ENCODE data around the gene SLC34A3. TPM values are rescaled to one million over a fixed set of nuclear protein-coding genes. Genes with fewer than 3 reads are reported as not detected.

SLC34A3 gene
- total and polyA plus RNA-seq, 2 donors (not counting 3 experiments of a cell fraction or from before 2014, with no cell fraction given), result not detected

DNA sequence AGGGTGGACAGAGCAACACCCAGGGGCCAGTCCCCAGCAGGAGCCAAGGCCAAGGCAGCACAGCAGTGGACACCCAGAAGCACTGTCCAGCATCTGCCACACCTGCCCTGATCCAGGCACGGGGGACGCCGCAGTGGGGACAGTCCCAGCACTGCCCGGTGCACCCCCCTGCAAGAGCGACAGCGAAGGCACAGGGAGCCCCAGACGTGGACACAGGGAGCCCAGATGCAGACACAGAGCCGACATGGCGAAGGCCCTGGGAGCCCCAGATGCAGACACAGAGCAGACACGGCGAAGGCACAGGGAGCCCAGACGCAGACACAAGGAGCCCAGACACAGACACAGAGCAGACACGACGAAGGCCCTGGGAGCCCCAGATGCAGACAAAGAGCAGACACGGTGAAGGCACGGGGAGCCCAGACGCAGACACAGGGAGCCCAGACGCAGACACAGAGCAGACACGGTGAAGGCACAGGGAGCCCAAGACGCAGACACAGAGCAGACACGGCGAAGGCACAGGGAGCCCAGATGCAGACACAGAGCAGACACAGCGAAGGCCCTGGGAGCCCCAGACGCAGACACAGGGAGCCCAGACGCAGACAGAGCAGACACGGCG lies 46.6 kb upstream of the SLC34A3 start:
- Histone ChIP-seq H3K4me2 (ENCODE audit: insufficient read depth, low read length) (no peak overlapping the region), H3K4me1 (ENCODE audit: control insufficient read depth, extremely low read depth, insufficient read depth, low read length) (peaks cover 9% of the 10 kb centered on the region), H3K36me3 (ENCODE audit: control insufficient read depth in 2 of 2, extremely low read depth in 1 of 2, insufficient read depth in 2 of 2, low read length in 2 of 2) (peaks cover 0 to 53% of the 10 kb centered on the region in 2 experiments), H3K9me3 (replicated peaks; ENCODE audit: control insufficient read depth, insufficient read depth, low read length) (no peaks in the 10 kb centered on the region), H3K4me3 (replicated peaks in 1 of 3; ENCODE audit: insufficient read depth in 1 of 3, low read depth in 1 of 3, low read length in 3 of 3) (no peak overlapping the region), H3K79me2 (ENCODE audit: control insufficient read depth, insufficient read depth, low read length) (peaks cover 21% of the 10 kb centered on the region), H3K27ac (ENCODE audit: insufficient read depth, low read depth, low read length) (no peak overlapping the region), H3K9ac (replicated peaks; ENCODE audit: extremely low read depth, insufficient read depth, low read length) (no peak overlapping the region), H4K20me1 (replicated peaks; ENCODE audit: control insufficient read depth, extremely low read depth, insufficient read depth, low read length) (no peaks in the 10 kb centered on the region), H3K27me3 (ENCODE audit: control insufficient read depth in 2 of 2, insufficient read depth in 2 of 2, low read length in 2 of 2) (no peaks in the 10 kb centered on the region), H3K9me1 (replicated peaks; ENCODE audit: control insufficient read depth, extremely low read depth, insufficient read depth, low read length) (no peaks in the 10 kb centered on the region), H2AFZ (ENCODE audit: low read depth, low read length) (no peak overlapping the region)
- ChIA-PET POLR2A (interaction anchor here (0.6 kb wide), 1 partner anchor 61 kb away, joined by 6 read pairs; no protein-coding TSS in a partner anchor), CTCF (no interaction called here)
- intact Hi-C loops (cut with micrococcal nuclease) (no loop called here), dilution Hi-C loops (cut with MboI; ENCODE audit: extremely low pct_ligation_motif_present, low sequenced_read_pairs) (no loop called here)
- no TSS peak for BruUV-seq (replicated peaks)
- no peak for DNase-seq (ENCODE audit: low read depth, low spot score)
- no peak for FAIRE-seq
- TF ChIP-seq, protein P1, sequence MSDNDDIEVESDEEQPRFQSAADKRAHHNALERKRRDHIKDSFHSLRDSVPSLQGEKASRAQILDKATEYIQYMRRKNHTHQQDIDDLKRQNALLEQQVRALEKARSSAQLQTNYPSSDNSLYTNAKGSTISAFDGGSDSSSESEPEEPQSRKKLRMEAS (IDR thresholded peaks at IDR 0.05; ENCODE audit: insufficient read depth, insufficient read length), result no peak
- no peak for TF ChIP-seq POLR2AphosphoS5 (IDR thresholded peaks at IDR 0.05; ENCODE audit: insufficient read depth, low read depth, low read length)
- no peak for TF ChIP-seq MYC (IDR thresholded peaks at IDR 0.05; ENCODE audit: low read depth, low read length)
- TF ChIP-seq, protein P2, sequence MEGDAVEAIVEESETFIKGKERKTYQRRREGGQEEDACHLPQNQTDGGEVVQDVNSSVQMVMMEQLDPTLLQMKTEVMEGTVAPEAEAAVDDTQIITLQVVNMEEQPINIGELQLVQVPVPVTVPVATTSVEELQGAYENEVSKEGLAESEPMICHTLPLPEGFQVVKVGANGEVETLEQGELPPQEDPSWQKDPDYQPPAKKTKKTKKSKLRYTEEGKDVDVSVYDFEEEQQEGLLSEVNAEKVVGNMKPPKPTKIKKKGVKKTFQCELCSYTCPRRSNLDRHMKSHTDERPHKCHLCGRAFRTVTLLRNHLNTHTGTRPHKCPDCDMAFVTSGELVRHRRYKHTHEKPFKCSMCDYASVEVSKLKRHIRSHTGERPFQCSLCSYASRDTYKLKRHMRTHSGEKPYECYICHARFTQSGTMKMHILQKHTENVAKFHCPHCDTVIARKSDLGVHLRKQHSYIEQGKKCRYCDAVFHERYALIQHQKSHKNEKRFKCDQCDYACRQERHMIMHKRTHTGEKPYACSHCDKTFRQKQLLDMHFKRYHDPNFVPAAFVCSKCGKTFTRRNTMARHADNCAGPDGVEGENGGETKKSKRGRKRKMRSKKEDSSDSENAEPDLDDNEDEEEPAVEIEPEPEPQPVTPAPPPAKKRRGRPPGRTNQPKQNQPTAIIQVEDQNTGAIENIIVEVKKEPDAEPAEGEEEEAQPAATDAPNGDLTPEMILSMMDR (IDR thresholded peaks at IDR 0.05; ENCODE audit: extremely low read depth in 1 of 2, insufficient read depth in 1 of 2, low read depth in 1 of 2, low read length in 2 of 2), result no peak
- TF ChIP-seq POLR2A (IDR thresholded peaks at IDR 0.05; ENCODE audit: low read depth, low read length), result no peak
- no peak for TF ChIP-seq EZH2 (IDR thresholded peaks at IDR 0.05; ENCODE audit: borderline replicate concordance, low read depth, low read length, severe bottlenecking)
- no peak for TF ChIP-seq GATA2 (IDR thresholded peaks at IDR 0.05; ENCODE audit: insufficient read depth, insufficient read length, low read depth, low read length)
- TF ChIP-seq JUN (IDR thresholded peaks at IDR 0.05; ENCODE audit: borderline replicate concordance, insufficient read depth, insufficient read length, low read depth), result no peak
- TF ChIP-seq FOS (IDR thresholded peaks at IDR 0.05; ENCODE audit: borderline replicate concordance, insufficient read depth, low read length), result no peak
